Measurements from ENCODE around the gene DNAL1. TPM values are rescaled to one million over a fixed set of nuclear protein-coding genes. Genes with fewer than 3 reads are reported as not detected.

Gene DNAL1
- total RNA-seq, 1 experiment from 2014 or later = 14.6 TPM

DNA sequence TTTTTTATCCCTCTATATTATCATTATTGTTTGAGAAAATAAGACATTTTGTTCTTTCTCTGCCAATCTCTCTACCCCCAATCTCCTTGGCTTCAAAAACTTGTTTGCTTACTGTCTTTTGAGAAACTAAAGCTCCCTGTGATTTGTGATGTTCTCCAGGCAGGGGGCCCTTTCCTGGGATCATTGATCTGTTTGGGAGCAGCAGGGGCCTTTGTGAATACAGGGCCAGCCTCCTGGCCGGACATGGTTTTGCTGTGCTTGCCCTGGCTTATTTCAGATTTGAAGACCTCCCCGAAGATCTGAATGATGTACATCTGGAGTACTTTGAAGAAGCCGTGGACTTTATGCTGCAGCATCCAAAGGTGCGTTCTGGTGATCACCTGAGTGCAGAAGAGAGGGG, 28.0 kb upstream of the DNAL1 start:
- intact Hi-C loops (cut with micrococcal nuclease) = no loop called here
- RAD21 ChIA-PET (ENCODE audit: low non-redundant PET in 1 of 2, low total read pairs in 2 of 2, uncharacterized antibody in 2 of 2, unreplicated experiment in 2 of 2) = no interaction called here
- POLR2A ChIA-PET = no interaction called here
- H3K79me2 ChIP-seq (ENCODE audit: insufficient read depth, low read length) = no peaks in the 10 kb centered on the region
- no peaks in the 10 kb centered on the region for H3K36me3 ChIP-seq (ENCODE audit: control insufficient read depth in 1 of 2, insufficient read depth in 2 of 2, low read length in 2 of 2)
- no peak for TF ChIP-seq ZFX (IDR thresholded peaks at IDR 0.05)
- TF ChIP-seq, protein P1, sequence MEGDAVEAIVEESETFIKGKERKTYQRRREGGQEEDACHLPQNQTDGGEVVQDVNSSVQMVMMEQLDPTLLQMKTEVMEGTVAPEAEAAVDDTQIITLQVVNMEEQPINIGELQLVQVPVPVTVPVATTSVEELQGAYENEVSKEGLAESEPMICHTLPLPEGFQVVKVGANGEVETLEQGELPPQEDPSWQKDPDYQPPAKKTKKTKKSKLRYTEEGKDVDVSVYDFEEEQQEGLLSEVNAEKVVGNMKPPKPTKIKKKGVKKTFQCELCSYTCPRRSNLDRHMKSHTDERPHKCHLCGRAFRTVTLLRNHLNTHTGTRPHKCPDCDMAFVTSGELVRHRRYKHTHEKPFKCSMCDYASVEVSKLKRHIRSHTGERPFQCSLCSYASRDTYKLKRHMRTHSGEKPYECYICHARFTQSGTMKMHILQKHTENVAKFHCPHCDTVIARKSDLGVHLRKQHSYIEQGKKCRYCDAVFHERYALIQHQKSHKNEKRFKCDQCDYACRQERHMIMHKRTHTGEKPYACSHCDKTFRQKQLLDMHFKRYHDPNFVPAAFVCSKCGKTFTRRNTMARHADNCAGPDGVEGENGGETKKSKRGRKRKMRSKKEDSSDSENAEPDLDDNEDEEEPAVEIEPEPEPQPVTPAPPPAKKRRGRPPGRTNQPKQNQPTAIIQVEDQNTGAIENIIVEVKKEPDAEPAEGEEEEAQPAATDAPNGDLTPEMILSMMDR (IDR thresholded peaks at IDR 0.05 in 2 of 3, conservative IDR thresholded peaks at IDR 0.05 in 1 of 3; ENCODE audit: borderline replicate concordance in 1 of 3, insufficient read depth in 1 of 3, low read depth in 2 of 3, low read length in 2 of 3) = no peak
- TF ChIP-seq SRF (IDR thresholded peaks at IDR 0.05; ENCODE audit: low read depth) = no peak
- TF ChIP-seq, protein P2, sequence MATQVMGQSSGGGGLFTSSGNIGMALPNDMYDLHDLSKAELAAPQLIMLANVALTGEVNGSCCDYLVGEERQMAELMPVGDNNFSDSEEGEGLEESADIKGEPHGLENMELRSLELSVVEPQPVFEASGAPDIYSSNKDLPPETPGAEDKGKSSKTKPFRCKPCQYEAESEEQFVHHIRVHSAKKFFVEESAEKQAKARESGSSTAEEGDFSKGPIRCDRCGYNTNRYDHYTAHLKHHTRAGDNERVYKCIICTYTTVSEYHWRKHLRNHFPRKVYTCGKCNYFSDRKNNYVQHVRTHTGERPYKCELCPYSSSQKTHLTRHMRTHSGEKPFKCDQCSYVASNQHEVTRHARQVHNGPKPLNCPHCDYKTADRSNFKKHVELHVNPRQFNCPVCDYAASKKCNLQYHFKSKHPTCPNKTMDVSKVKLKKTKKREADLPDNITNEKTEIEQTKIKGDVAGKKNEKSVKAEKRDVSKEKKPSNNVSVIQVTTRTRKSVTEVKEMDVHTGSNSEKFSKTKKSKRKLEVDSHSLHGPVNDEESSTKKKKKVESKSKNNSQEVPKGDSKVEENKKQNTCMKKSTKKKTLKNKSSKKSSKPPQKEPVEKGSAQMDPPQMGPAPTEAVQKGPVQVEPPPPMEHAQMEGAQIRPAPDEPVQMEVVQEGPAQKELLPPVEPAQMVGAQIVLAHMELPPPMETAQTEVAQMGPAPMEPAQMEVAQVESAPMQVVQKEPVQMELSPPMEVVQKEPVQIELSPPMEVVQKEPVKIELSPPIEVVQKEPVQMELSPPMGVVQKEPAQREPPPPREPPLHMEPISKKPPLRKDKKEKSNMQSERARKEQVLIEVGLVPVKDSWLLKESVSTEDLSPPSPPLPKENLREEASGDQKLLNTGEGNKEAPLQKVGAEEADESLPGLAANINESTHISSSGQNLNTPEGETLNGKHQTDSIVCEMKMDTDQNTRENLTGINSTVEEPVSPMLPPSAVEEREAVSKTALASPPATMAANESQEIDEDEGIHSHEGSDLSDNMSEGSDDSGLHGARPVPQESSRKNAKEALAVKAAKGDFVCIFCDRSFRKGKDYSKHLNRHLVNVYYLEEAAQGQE (IDR thresholded peaks at IDR 0.05; ENCODE audit: low read depth) = no peak
- no peak for TF ChIP-seq ELF1 (IDR thresholded peaks at IDR 0.05; ENCODE audit: borderline replicate concordance, low read depth)
- TF ChIP-seq SIN3A (IDR thresholded peaks at IDR 0.05; ENCODE audit: low read depth) = no peak
- no peak for TF ChIP-seq ZNF274 (IDR thresholded peaks at IDR 0.05; ENCODE audit: low read depth, low read length)
- TF ChIP-seq CBX3 (IDR thresholded peaks at IDR 0.05; ENCODE audit: low read depth) = no peak
- no peak for TF ChIP-seq RAD21 (IDR thresholded peaks at IDR 0.05; ENCODE audit: low read depth)
- no peak for TF ChIP-seq FOSL1 (IDR thresholded peaks at IDR 0.05; ENCODE audit: low read depth)
- TF ChIP-seq POLR2AphosphoS5 (IDR thresholded peaks at IDR 0.05; ENCODE audit: low read depth, low read length) = no peak
- TF ChIP-seq TCF7L2 (IDR thresholded peaks at IDR 0.05; ENCODE audit: borderline replicate concordance, extremely low read depth, insufficient read depth, insufficient read length) = no peak
- no peaks in the 10 kb centered on the region for H3K27me3 ChIP-seq (ENCODE audit: insufficient read depth, low read length)
- no peaks in the 10 kb centered on the region for H3K9me2 ChIP-seq (ENCODE audit: insufficient read depth)
- H3K27ac ChIP-seq (ENCODE audit: low read depth, low read length) = no peak overlapping the region
- H3K4me1 ChIP-seq (ENCODE audit: control insufficient read depth in 1 of 2, insufficient read depth in 2 of 2, low read length in 2 of 2) = peaks cover 0 to 10% of the 10 kb centered on the region in 2 experiments; a peak in 2 of 4 replicates
- H4K20me1 ChIP-seq (ENCODE audit: insufficient read depth) = no peaks in the 10 kb centered on the region
- H3K4me2 ChIP-seq (ENCODE audit: low read length) = no peak overlapping the region
- CTCF ChIA-PET = no interaction called here
- no peak for ATAC-seq
- no peak for DNase-seq (ENCODE audit: low read depth, low spot score)
- no peaks in the 10 kb centered on the region for H3K9me3 ChIP-seq (ENCODE audit: control insufficient read depth in 1 of 2, insufficient read depth in 1 of 2, low read depth in 1 of 2, low read length in 2 of 2)
- no peak overlapping the region for H3K4me3 ChIP-seq (replicated peaks in 1 of 2; ENCODE audit: low read depth in 1 of 2, low read length in 2 of 2)
- H2AFZ ChIP-seq (ENCODE audit: low read depth, low read length, poor library complexity, severe bottlenecking) = no peak overlapping the region
- no peak overlapping the region for H3K9ac ChIP-seq (ENCODE audit: low read length)
- no TSS peak for BruUV-seq (replicated peaks)
